T-helper 9 cell (primary cell): ENCODE results near the gene HDAC10.
A peak's percentile ranks its signal among the peaks of the same experiment; 100 is the strongest.

ENCODE experiments used
- DNase-seq: peaks from one replicate; pipeline ENCODE4 v3.0.0-alpha.2; 2020
- total RNA-seq, 2 donors: gene quantifications; one replicate each; lab custom pipeline; 2026; lab: John Stamatoyannopoulos, UW

The HDAC10 gene, protein sequence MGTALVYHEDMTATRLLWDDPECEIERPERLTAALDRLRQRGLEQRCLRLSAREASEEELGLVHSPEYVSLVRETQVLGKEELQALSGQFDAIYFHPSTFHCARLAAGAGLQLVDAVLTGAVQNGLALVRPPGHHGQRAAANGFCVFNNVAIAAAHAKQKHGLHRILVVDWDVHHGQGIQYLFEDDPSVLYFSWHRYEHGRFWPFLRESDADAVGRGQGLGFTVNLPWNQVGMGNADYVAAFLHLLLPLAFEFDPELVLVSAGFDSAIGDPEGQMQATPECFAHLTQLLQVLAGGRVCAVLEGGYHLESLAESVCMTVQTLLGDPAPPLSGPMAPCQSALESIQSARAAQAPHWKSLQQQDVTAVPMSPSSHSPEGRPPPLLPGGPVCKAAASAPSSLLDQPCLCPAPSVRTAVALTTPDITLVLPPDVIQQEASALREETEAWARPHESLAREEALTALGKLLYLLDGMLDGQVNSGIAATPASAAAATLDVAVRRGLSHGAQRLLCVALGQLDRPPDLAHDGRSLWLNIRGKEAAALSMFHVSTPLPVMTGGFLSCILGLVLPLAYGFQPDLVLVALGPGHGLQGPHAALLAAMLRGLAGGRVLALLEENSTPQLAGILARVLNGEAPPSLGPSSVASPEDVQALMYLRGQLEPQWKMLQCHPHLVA
- total RNA-seq, result 2.3 to 2.7 reads per million in 2 donors

GRCh38 chr22:50250555-50251476, at the start of gene HDAC10:
Gene HDAC10 (minus strand): TSS chr22:50251265. CDS start chr22:50251032, 233 bp downstream.
- peak; percentile 64 for DNase-seq

DNA sequence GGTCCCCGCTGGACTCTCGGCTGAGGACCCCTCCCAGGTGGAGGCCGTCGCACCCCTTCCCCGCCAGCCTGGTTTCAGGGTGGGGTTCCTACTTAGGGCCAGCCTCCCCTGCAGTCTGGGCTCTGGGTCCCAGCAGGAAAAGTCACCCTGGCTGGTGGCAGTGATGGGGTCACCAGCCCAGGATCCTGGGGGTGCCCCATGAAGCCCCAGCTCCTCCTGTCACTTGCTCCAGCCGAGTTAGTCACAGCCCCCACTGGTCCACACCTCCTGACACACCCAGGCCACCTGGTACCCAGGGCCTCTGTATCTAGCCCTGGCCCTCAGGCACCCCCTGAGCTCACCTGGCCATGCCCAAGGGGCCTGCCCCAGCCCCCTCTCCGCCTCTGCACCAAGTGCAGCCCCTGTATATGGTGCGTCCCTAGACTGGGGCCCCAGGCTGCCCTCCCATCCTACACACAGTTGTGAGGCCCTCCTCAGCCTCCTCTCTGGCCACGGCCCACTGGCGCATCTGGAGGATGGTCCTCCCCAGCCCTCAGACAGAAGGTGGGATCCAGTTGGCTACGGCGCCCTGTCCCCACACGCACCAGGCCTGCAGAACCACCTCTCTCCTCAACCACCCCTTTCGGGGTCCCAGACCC, 49.7 kb upstream of the HDAC10 start:
- DNase-seq, result no peak

GRCh38 chr22:50299785-50300619, 48.9 kb upstream of the HDAC10 start:
- DNase-seq, result no peak

- DNase-seq, result no peak
Observed at GRCh38 chr22:50298937-50299784, 48.1 kb upstream of the HDAC10 start.

DNA sequence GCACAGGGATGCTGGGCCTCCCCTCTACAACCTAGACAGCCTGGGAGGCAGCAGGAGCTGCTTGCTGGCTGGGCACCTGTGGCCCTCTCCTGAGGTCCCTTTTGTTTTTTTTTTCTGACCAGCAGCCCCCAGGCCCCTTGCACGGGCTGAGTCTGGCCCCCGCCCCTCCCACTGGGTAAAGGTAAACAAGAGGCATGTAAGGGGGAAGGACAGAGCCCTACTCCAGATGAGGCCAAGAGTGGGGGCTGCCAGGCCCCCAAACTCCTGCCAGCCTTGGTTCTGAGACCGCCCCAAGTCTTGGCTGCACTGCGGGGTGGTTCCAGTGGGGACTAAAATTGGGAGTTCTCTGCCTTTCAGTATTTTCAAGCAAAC, 47.2 kb upstream of the HDAC10 start:
- DNase-seq, result no peak

GRCh38 chr22:50297510-50298265, 46.6 kb upstream of the HDAC10 start:
- DNase-seq, result no peak

DNA sequence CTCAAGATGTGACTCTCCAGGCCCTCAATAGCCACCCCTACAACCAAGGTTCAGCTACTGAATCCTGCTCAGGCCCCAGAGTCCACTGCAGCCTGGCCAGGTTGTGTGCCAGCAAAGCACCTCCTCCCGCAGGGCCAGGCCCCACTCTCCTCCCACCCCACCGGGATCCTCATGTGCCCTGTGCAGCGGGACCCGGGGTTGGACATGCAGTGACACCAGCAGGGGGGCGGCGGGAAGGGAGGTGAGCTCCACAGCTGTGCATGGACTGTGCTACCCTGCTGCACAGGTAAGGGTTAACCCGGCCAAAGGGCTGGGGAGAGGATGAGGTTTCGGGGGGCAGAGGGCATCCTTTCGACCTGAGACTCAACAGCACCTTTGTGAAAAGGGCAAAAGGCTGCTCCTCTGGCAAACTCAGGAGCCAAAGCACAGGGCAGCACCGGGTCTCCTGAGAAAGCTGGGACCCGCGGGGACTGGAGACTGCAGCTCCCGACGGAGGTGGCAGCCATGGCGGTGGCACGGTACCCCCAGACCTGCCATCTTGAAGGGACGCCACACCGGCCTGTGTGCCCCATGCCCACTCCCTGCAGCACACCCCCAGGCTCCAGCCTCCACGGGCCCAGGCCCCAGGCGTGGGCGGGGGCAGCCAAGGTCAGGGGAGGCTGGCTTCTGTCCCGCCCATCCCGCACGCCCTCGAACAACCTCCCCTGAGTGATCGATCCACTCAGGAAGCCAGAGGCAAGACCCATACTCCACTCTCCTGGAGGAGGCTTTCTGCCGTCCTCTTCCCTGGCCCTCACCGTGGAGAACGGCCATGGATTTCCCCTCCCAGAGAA, 45.8 kb upstream of the HDAC10 start:
- DNase-seq, result no peak

GRCh38 chr22:50294319-50294656, 43.2 kb upstream of the HDAC10 start:
- no peak for DNase-seq

GRCh38 chr22:50293441-50294318, 42.6 kb upstream of the HDAC10 start:
- DNase-seq, result no peak

- no peak for DNase-seq
Observed at GRCh38 chr22:50292643-50293440, 41.8 kb upstream of the HDAC10 start.

GRCh38 chr22:50289942-50290630, 39.0 kb upstream of the HDAC10 start:
- no peak for DNase-seq

- no peak for DNase-seq
Observed at GRCh38 chr22:50289151-50289941, 38.3 kb upstream of the HDAC10 start.

DNA sequence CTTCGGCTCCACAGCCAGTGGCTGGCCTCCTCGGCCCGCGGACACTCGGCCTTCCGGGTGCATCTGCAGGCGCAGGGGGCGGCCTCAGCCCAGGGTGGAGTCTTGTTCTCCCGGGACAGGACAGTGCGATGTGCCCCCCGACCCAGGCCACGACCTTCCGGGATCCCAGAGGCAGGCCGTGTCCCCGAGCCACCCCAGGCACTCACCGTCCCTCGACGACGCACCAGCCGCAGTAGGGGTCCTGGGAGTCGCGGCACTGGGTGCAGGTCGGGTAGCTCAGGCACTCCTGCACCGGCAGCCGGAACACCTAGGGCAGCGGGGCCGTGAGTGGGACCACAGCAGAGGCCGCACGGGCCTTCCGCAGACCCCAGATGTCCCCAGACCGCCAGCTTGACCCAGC, 36.7 kb upstream of the HDAC10 start:
- no peak for DNase-seq

- DNase-seq, result no peak
Observed at GRCh38 chr22:50286701-50287318, 35.7 kb upstream of the HDAC10 start.

GRCh38 chr22:50286275-50286674, 35.2 kb upstream of the HDAC10 start:
- no peak for DNase-seq
